H1 (cell line): ENCODE measurements around the gene DCDC2C. TPM values are rescaled to one million over a fixed set of nuclear protein-coding genes. Genes with fewer than 3 reads are reported as not detected.

Source experiments
- CTCF ChIA-PET: fragments of 300-600 bp; sonication (Branson Sonifier 250); formaldehyde crosslinking; loops from one replicate; lab custom pipeline; 2021; ENCODE audit not compliant: partially characterized antibody; lab: Charles Lee
- POLR2A ChIA-PET: fragments of 300-600 bp; sonication (Branson Sonifier 250); formaldehyde crosslinking; loops from one replicate; lab custom pipeline; 2021; ENCODE audit warnings: inconsistent platforms; ENCODE audit not compliant: partially characterized antibody; lab: Charles Lee
- DNase-seq, 2 experiments: peaks; one replicate each; pipeline versions ENCODE4 v3.0.0 to v3.0.0-alpha.2; 2010 to 2022; ENCODE audit warnings: low spot score in 2 of 2, low read depth in 1 of 2, mixed read lengths in 1 of 2
- FAIRE-seq: peaks from 2 replicates; lab custom pipeline; 2011; peaks lifted over from hg19 to GRCh38; lab: Jason Lieb, UNC
- H2AFZ ChIP-seq: 2 replicates; pipeline ENCODE4 v1.8.1; 2012; ENCODE audit warnings: low read length, inconsistent platforms
- H2AK5ac ChIP-seq: 2 replicates; pipeline ENCODE4 v1.6.1; 2013; ENCODE audit warnings: low read depth, low read length
- H2BK120ac ChIP-seq: replicated peaks from 2 replicates; pipeline ENCODE3; 2013; ENCODE audit warnings: low read depth, low read length, inconsistent platforms
- H2BK12ac ChIP-seq: 2 replicates; pipeline ENCODE4 v1.6.1; 2013; ENCODE audit warnings: low read depth, low read length
- H2BK15ac ChIP-seq: 2 replicates; pipeline ENCODE4 v1.6.1; 2013; ENCODE audit warnings: low read length
- H2BK20ac ChIP-seq: 2 replicates; pipeline ENCODE4 v1.6.1; 2013; ENCODE audit warnings: low read length
- H2BK5ac ChIP-seq: 2 replicates; pipeline ENCODE4 v1.6.1; 2013; ENCODE audit warnings: low read depth, low read length
- H3K14ac ChIP-seq: 2 replicates; pipeline ENCODE4 v1.6.1; 2013; ENCODE audit warnings: inconsistent platforms; ENCODE audit not compliant: insufficient read length
- H3K18ac ChIP-seq: 2 replicates; pipeline ENCODE4 v1.6.1; 2013; ENCODE audit warnings: low read length; ENCODE audit errors: extremely low read depth
- H3K23ac ChIP-seq: 2 replicates; pipeline ENCODE4 v1.6.1; 2013; ENCODE audit warnings: inconsistent platforms; ENCODE audit not compliant: insufficient read length
- H3K23me2 ChIP-seq: 2 replicates; pipeline ENCODE4 v1.6.1; 2013; ENCODE audit warnings: low read depth, low read length
- H3K27ac ChIP-seq: 2 replicates; pipeline ENCODE4 v1.6.1; 2011; ENCODE audit warnings: low read depth, low read length, inconsistent platforms
- H3K27me3 ChIP-seq, 4 experiments: replicated peaks in 1 of 4; 1 replicate in 1 of 4; 2 replicates in 3 of 4; pipeline versions ENCODE4 v1.6.1 to v1.8.1; 2011 to 2013; ENCODE audit warnings: low read length in 3 of 4, mild to moderate bottlenecking in 3 of 4, inconsistent platforms in 2 of 4, mixed read lengths in 2 of 4, moderate library complexity in 1 of 4; ENCODE audit not compliant: control insufficient read depth in 3 of 4, insufficient read depth in 3 of 4; ENCODE audit errors: extremely low read depth in 1 of 4
- H3K36me3 ChIP-seq, 4 experiments: 2 replicates each; pipeline versions ENCODE4 v1.6.1 to v1.8.1; 2011 to 2013; ENCODE audit warnings: mild to moderate bottlenecking in 4 of 4, low read length in 3 of 4, moderate library complexity in 2 of 4, control low read depth in 1 of 4, inconsistent platforms in 1 of 4; ENCODE audit not compliant: insufficient read depth in 4 of 4, control insufficient read depth in 2 of 4
- H3K4ac ChIP-seq: replicated peaks from 2 replicates; pipeline ENCODE3; 2013; ENCODE audit warnings: low read length, low read depth, mixed read lengths, inconsistent platforms; ENCODE audit not compliant: insufficient read length
- H3K4me1 ChIP-seq, 4 experiments: replicated peaks in 1 of 4; 1 replicate in 1 of 4; 2 replicates in 3 of 4; pipeline versions ENCODE4 v1.6.1 to v1.8.1; 2011 to 2013; ENCODE audit warnings: low read length in 3 of 4, inconsistent platforms in 2 of 4, mixed read lengths in 1 of 4; ENCODE audit not compliant: insufficient read depth in 4 of 4, control insufficient read depth in 3 of 4
- H3K4me2 ChIP-seq, 2 experiments: 2 replicates each; pipeline versions ENCODE4 v1.6.1 to v1.8.1; 2011 to 2013; ENCODE audit warnings: low read depth in 2 of 2, low read length in 2 of 2, control low read depth in 1 of 2, inconsistent platforms in 1 of 2, mild to moderate bottlenecking in 1 of 2; ENCODE audit not compliant: insufficient read depth in 1 of 2
- H3K4me3 ChIP-seq, 4 experiments: fragments of 200-600, 300-600 bp in 1 of 4; sonication (generic), shearing (Covaris generic), sonication (Bioruptor Twin) in 1 of 4; 2 replicates each; pipeline versions ENCODE4 v1.5.1 to v1.8.1; 2011 to 2016; ENCODE audit warnings: low read length in 4 of 4, low read depth in 3 of 4, control low read depth in 2 of 4, inconsistent platforms in 2 of 4, mild to moderate bottlenecking in 2 of 4, mixed read lengths in 1 of 4, moderate library complexity in 1 of 4; ENCODE audit not compliant: insufficient read depth in 2 of 4; ENCODE audit errors: extremely low read depth in 1 of 4
- H3K56ac ChIP-seq: replicated peaks from 2 replicates; pipeline ENCODE3; 2013; ENCODE audit warnings: low read depth, mild to moderate bottlenecking, mixed read lengths, low read length, inconsistent platforms; ENCODE audit not compliant: insufficient read length
- H3K79me1 ChIP-seq: 2 replicates; pipeline ENCODE4 v1.6.1; 2013; ENCODE audit warnings: low read depth, low read length, control low read depth
- H3K79me2 ChIP-seq, 2 experiments: 2 replicates each; pipeline versions ENCODE4 v1.6.1 to v1.8.1; 2012 to 2013; ENCODE audit warnings: low read length in 2 of 2, mild to moderate bottlenecking in 2 of 2, inconsistent platforms in 1 of 2; ENCODE audit not compliant: insufficient read depth in 2 of 2, control insufficient read depth in 1 of 2
- H3K9ac ChIP-seq, 4 experiments: replicated peaks in 1 of 4; 1 replicate in 1 of 4; 2 replicates in 3 of 4; pipeline versions ENCODE4 v1.6.1 to v1.8.1; 2011 to 2013; ENCODE audit warnings: low read depth in 3 of 4, low read length in 3 of 4, control low read depth in 2 of 4, mild to moderate bottlenecking in 2 of 4, moderate library complexity in 2 of 4, inconsistent platforms in 1 of 4; ENCODE audit errors: extremely low read depth in 1 of 4
- H3K9me3 ChIP-seq, 2 experiments: 2 replicates each; pipeline versions ENCODE4 v1.6.1 to v1.8.1; 2012 to 2013; ENCODE audit warnings: mild to moderate bottlenecking in 2 of 2, moderate library complexity in 2 of 2, control low read depth in 1 of 2, inconsistent platforms in 1 of 2, low read depth in 1 of 2, low read length in 1 of 2, mixed read lengths in 1 of 2; ENCODE audit not compliant: insufficient read depth in 2 of 2
- H4K20me1 ChIP-seq, 2 experiments: replicated peaks in 1 of 2; 2 replicates each; pipeline versions ENCODE3 to v1.8.1; 2011 to 2013; ENCODE audit warnings: inconsistent platforms in 2 of 2, low read length in 2 of 2, mild to moderate bottlenecking in 1 of 2; ENCODE audit not compliant: insufficient read depth in 2 of 2, control insufficient read depth in 1 of 2
- H4K5ac ChIP-seq: 2 replicates; pipeline ENCODE4 v1.6.1; 2013; ENCODE audit warnings: low read length, low read depth, mixed read lengths, inconsistent platforms; ENCODE audit not compliant: insufficient read length
- H4K8ac ChIP-seq: 2 replicates; pipeline ENCODE4 v1.8.0; 2013; ENCODE audit warnings: mild to moderate bottlenecking, moderate library complexity, low read length, inconsistent platforms; ENCODE audit not compliant: insufficient read depth; ENCODE audit errors: extremely low read depth
- H4K91ac ChIP-seq: replicated peaks from 2 replicates; pipeline ENCODE3; 2013; ENCODE audit warnings: low read length, mixed read lengths, inconsistent platforms; ENCODE audit not compliant: insufficient read length
- CREB1 ChIP-seq: IDR thresholded peaks from 2 replicates; pipeline ENCODE4 v1.6.1; 2012; ENCODE audit warnings: inconsistent platforms
- CTCF ChIP-seq, 3 experiments: IDR thresholded peaks; 1 replicate in 2 of 3; 2 replicates in 1 of 3; pipeline versions ENCODE4 v1.5.1 to v1.6.1; 2011; ENCODE audit warnings: low read length in 3 of 3, mild to moderate bottlenecking in 3 of 3, inconsistent platforms in 2 of 3, low read depth in 1 of 3, moderate library complexity in 1 of 3; ENCODE audit not compliant: insufficient read depth in 1 of 3; ENCODE audit errors: control extremely low read depth in 1 of 3
- MAX ChIP-seq: IDR thresholded peaks from 2 replicates; pipeline ENCODE4 v1.6.1; 2012; ENCODE audit warnings: inconsistent platforms
- RAD21 ChIP-seq, 2 experiments: IDR thresholded peaks in 1 of 2; conservative IDR thresholded peaks in 1 of 2; 2 replicates each; pipeline ENCODE4 v1.6.1; 2011; ENCODE audit warnings: low read depth in 2 of 2, low read length in 2 of 2, improper control_type of control experiment in 1 of 2, inconsistent platforms in 1 of 2, mild to moderate bottlenecking in 1 of 2, moderate library complexity in 1 of 2
- TBP ChIP-seq: IDR thresholded peaks from 2 replicates; pipeline ENCODE4 v1.6.1; 2011; ENCODE audit warnings: low read depth, low read length, improper control_type of control experiment
- WGBS, 2 experiments: shearing (Covaris generic) in 1 of 2; methylation state at CpG; one replicate each; pipeline versions ENCODE4 v1.1.6 to v1.1.7; 2013 to 2015; ENCODE audit warnings: low lambda C conversion rate in 2 of 2, mixed read lengths in 2 of 2, inconsistent platforms in 1 of 2, low coverage in 1 of 2, missing lambda C conversion rate in 1 of 2; ENCODE audit not compliant: insufficient replicate concordance in 2 of 2, insufficient coverage in 1 of 2, insufficient read length in 1 of 2; ENCODE audit errors: extremely low coverage in 1 of 2, missing lambda C conversion rate in 1 of 2; 5-methylcytosine and 5-hydroxymethylcytosine counted together
- polyA plus RNA-seq, 7 experiments: library from polyadenylated mRNA; depleted of rRNA in 3 of 7; stranded (reverse) in 5 of 7; unstranded in 2 of 7; fragments of >200 nt in 5 of 7; fragments of 200-250 nt in 2 of 7; gene quantifications; 1 replicate in 5 of 7; 2 replicates in 1 of 7; 4 replicates in 1 of 7; pipeline versions ENCODE4 v1.2.1 to v1.2.3, GENCODE V29; 2011 to 2013; ENCODE audit warnings: missing spikeins in 2 of 7, mixed read lengths in 2 of 7
- total RNA-seq: library from RNA; stranded (reverse); fragmentation: NEBNext Ultra II Directional; extraction: Animal tissue kit (Norgen Biotek cat#: 25700); gene quantifications from 2 replicates; pipeline ENCODE4 v1.2.1, GENCODE V29; 2021

The DCDC2C gene
- total and polyA plus RNA-seq, 2 of the 8 experiments (the other 6 are each of a cell fraction or from before 2014, with no cell fraction given) = 0.50 TPM; not detected in 1

GRCh38 chr2:3738454-3738853 lies 35.1 kb downstream of the DCDC2C start:
- H3K79me1 ChIP-seq = no peaks in the 10 kb centered on the region
- no peak overlapping the region for H3K4ac ChIP-seq
- no peaks in the 10 kb centered on the region for H4K20me1 ChIP-seq
- H3K4me3 ChIP-seq = no peak overlapping the region
- no peaks in the 10 kb centered on the region for H3K36me3 ChIP-seq
- H3K79me2 ChIP-seq = no peaks in the 10 kb centered on the region
- ChIA-PET CTCF (interaction anchor here (0.6 to 9.8 kb wide), 13 partner anchors 11 to 451 kb away, joined by 3 to 79 read pairs (median 4); no protein-coding TSS in a partner anchor), POLR2A (no interaction called here)
- H4K5ac ChIP-seq = no peak overlapping the region
- no peak overlapping the region for H3K4me2 ChIP-seq
- H3K56ac ChIP-seq = no peak overlapping the region
- DNase-seq (no peak), FAIRE-seq (peak; percentile 32)
- TF ChIP-seq RAD21 (IDR thresholded peaks at IDR 0.05 in 1 of 2, conservative IDR thresholded peaks at IDR 0.05 in 1 of 2; ENCODE audit: low read depth in 2 of 2, low read length in 2 of 2) = peak; percentile 78 to 79
- TF ChIP-seq CTCF (IDR thresholded peaks at IDR 0.05; ENCODE audit: control extremely low read depth in 1 of 3, insufficient read depth in 1 of 3, low read depth in 1 of 3, low read length in 3 of 3) = peak; percentile 24 to 76 (median 51)
- no peak for TF ChIP-seq TBP
- TF ChIP-seq CREB1 = no peak
- TF ChIP-seq MAX = no peak
- no peak overlapping the region for H4K8ac ChIP-seq
- H3K4me1 ChIP-seq = no peaks in the 10 kb centered on the region
- no peak overlapping the region for H3K27ac ChIP-seq
- peaks cover 0 to 4% of the 10 kb centered on the region in 2 experiments; a peak in 1 of 4 replicates for H3K9me3 ChIP-seq
- H2AFZ ChIP-seq = no peak overlapping the region
- H3K14ac ChIP-seq = no peak overlapping the region
- H2BK20ac ChIP-seq = no peak overlapping the region
- no peak overlapping the region for H2BK12ac ChIP-seq
- H4K91ac ChIP-seq = no peak overlapping the region
- H2BK15ac ChIP-seq = no peak overlapping the region
- no peak overlapping the region for H3K23ac ChIP-seq
- H3K9ac ChIP-seq = no peak overlapping the region
- no peak overlapping the region for H2BK5ac ChIP-seq
- no peaks in the 10 kb centered on the region; a peak in 1 of 7 replicates for H3K27me3 ChIP-seq
- H3K23me2 ChIP-seq = no peaks in the 10 kb centered on the region
- no peak overlapping the region for H2AK5ac ChIP-seq
- H2BK120ac ChIP-seq = no peak overlapping the region
- no peak overlapping the region for H3K18ac ChIP-seq
- WGBS, 2 experiments = 73% methylated on average over 3 of the region's 3 CpGs; no CpG with 5 or more reads in 1 of the 2 experiments
